SW480 (cell line): ENCODE measurements around the gene KIFC1.

Experiments
- DNase-seq: peaks from one replicate; pipeline ENCODE4 v3.0.0-alpha.2; 2016; ENCODE audit warnings: low spot score

KIFC1 gene

DNA sequence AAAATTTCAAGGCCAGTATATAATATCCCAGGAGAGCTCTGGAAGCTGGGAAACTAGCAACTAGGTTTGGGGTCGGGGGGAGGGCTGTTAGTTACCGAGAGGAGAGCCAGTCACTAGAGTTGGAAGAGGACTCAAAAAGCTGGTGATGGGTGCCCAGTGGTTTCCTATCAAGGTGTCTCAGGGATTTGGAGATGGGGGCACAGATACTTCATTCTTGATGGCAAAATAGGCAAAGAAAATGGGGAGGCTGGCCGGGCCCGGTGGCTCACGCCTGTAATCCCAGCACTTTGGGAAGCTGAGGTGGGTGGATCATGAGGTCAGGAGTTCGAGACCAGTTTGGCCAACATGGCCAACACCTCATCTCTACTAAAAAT lies 20.0 kb downstream of the KIFC1 start:
- DNase-seq: no peak

DNA sequence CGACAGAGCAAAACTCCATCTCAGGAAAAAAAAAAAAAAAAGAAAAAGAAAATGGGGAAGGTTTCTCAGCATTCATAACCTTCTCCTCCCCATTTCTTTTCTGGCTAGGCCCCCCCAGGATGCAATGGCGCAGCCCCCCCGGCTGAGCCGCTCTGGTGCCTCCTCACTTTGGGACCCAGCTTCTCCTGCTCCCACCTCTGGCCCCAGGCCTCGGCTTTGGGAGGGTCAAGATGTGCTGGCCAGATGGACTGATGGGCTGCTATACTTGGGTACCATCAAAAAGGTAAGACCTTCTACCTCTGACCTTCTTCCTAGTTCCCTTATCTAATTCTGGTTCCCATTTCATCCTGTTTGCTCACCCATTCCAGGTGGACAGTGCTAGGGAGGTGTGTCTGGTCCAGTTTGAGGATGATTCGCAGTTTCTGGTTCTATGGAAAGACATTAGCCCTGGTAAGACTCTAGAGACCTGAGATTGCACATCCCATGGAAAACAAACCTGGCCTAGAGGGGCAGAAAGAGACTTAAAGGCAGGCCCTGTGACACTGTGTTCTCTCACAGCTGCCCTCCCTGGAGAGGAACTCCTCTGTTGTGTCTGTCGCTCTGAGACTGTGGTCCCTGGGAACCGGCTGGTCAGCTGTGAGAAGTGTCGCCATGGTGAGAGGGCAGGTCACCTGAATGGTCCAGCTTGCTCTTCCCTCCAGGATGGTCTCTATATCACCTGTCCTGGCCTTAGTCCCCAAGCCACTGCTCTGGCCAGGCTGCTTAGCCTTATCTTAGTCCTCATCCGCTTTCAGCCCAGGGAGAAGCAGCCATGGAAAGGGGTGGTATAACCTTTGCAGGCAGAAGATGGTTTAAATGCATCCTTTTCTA lies 20.8 kb downstream of the KIFC1 start:
- no peak for DNase-seq

DNA sequence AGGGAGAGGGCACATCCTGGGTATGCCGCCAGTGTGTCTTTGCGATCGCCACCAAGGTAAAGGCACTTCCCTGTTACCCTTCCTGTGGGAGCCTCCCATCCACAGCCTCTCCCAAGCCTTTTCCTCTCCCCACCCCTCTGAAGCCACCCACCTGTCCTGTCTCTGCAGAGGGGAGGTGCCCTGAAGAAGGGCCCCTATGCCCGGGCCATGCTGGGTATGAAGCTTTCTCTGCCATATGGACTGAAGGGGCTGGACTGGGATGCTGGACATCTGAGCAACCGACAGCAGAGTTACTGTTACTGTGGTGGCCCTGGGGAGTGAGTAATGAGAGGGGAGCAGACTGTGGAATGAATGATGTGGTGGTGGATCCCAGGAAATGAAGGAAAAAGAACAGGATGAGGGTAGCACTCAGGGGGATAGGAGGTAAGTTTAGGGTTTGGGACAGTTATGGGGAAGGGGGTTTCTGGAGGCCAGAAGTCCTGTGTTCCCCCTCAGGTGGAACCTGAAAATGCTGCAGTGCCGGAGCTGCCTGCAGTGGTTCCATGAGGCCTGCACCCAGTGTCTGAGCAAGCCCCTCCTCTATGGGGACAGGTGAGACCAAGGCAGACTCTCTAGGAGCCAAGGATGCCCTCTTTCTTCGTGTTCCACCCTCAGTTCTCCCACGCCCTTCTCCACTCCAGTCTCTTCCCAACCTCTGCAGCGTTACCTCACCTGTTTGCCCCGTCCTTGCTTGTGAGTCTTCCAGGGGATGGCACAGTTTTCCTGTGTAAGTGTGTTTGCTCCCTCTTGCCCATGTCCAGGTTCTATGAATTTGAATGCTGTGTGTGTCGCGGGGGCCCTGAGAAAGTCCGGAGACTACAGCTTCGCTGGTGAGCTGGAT lies 21.9 kb downstream of the KIFC1 start:
- no peak for DNase-seq

DNA sequence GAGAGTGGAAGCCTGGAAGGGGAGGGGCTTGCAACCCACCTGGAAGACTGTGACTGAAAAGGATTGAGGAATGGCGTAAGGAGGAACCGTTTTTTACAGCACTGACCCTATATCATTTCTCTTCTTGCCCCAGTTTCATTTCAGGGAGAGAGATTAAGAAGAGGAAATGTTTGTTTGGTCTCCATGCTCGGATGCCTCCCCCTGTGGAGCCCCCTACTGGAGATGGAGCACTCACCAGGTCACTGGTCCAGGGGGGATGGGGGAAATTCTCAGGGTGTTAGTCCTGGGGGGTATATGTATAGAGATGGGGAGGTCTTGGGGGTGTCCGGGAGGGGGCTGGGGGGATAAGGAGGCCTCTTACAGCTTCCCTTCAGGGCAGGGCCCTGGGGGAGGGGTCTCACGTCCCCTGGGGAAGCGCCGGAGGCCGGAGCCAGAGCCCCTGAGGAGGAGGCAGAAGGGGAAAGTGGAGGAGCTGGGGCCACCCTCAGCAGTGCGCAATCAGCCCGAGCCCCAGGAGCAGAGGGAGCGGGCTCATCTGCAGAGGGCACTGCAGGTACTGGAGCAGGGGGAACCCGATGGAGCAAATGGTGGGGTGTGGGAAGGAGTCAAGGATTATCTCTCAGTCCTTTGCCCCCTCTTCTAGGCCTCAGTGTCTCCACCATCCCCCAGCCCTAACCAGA lies 23.1 kb downstream of the KIFC1 start:
- no peak for DNase-seq

DNA sequence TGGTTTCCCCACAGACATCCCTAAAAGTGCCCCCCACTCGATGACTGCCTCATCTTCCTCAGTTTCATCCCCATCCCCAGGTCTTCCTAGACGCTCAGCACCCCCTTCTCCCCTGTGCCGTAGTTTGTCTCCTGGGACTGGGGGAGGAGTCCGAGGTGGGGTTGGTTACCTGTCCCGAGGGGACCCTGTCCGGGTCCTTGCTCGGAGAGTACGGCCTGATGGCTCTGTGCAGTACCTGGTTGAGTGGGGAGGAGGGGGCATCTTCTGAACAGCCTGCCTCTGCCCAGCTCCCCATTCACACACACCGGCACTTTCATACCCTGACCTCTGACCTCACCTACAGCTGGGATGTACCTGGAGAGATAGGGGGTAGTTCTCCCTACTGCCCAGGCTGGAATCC lies 24.2 kb downstream of the KIFC1 start:
- DNase-seq: no peak

DNA sequence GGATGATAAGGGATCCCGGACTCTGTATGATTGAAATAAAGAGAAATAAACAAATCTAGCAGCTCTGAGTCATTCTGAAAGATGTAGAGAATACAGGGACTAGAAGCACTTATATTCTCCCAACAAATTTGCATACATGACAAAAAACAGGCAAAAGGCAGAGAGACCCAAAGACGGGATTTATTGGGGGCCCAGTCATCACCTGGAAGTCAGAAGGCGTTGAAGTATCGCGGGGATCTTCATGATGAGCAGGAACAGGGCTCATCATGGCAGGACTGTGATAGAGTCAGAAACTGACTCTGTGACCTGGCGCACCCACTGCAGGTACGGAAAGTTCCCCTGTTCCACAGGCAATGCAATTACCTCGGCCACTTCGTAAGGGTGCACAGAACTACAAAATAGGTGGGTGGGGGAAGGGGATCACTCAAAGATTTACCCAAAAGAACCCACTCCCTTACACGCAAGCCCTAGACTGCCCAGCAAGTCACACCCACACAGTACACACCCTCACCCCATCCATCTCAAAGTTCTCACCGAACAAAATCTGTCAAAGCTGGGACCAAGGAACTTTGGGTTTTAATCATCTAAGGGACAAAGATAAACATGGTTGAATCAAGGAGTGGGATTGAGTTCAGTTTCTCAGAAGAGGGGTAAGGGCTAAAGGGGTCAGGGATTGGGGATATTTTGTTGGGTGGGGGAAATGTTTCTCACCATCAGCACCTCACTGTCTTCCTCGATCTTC lies 24.9 kb downstream of the KIFC1 start:
- no peak for DNase-seq

DNA sequence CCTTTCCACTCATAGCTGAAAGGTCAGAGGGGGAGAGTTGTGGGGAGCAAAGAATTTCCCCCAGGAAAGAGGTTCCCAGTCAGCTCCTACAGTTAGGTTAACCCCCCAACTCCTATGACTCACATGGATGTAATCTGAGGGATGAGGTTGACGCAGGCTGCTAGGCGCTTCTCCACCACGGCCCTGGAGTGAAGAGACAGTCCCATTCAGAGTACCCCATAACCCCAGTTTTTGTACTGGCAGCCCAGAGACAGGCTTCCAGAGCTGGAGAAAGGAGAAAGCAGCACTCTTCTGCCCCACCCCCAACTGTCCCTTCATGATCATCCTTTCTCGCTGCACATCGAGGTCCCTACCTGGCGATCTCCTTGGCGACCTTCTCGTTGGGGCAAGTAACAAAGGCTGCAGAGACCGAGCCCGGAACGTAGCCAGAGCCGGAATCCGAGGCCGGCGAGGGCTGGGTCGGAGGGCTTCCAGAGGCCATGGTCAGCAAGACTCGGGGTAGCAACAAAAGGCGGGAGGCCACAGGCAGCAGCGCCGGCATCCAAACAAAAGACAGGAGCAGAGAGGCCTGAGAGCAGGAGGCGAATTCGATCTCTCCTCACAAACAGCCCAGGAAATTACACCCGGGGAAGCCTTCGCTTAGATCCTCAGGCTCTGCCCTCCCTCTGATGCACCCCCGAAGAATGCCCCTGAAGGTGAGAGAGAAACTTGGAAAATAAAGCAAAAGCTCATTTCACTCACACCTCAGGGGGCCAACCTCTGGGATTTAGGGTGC lies 25.7 kb downstream of the KIFC1 start:
- DNase-seq: peak; percentile 44

DNA sequence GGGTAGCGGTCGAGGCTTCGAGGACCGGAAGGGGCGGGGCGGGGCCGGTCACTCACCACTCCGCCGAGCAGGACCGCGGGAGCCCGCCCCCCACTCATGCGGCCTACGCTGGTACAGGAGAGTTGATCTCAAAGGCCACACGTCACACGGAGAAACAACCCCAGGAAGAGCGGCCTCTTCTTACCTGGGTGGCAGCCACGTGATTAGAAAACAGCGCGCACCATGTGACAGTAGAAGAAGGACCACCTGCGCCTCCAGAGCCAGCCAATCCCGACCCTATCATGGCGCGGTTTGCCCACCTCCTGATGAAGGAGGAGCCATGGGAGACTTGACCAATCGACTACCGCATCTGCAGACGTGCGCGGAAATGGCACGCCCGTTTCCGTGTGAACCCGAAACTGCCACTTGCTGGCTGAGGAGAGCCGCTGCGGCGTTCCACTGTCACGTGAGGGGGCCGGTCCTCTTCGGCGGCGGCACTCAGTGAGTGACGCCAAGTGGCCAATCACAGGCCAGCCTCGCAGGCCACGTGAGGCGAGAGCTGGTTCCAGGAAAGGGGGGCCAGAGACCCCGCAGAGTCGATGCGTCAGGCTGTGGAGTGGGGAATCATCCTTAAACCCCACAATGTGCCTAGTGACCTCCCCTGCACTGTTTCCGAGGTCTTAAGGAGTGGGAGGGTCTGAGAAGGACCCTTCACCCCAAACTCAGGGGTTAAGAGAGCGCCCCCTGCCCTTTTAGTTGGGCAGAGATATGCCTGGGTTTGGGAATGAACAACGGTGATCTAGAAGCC lies 26.5 kb downstream of the KIFC1 start, which contains the start of gene CUTA:
CUTA (minus strand) TSS at position 205 of the 787 bp plus-strand sequence; CDS start at position 98, 107 bp downstream.
- DNase-seq: peak; percentile 98

DNA sequence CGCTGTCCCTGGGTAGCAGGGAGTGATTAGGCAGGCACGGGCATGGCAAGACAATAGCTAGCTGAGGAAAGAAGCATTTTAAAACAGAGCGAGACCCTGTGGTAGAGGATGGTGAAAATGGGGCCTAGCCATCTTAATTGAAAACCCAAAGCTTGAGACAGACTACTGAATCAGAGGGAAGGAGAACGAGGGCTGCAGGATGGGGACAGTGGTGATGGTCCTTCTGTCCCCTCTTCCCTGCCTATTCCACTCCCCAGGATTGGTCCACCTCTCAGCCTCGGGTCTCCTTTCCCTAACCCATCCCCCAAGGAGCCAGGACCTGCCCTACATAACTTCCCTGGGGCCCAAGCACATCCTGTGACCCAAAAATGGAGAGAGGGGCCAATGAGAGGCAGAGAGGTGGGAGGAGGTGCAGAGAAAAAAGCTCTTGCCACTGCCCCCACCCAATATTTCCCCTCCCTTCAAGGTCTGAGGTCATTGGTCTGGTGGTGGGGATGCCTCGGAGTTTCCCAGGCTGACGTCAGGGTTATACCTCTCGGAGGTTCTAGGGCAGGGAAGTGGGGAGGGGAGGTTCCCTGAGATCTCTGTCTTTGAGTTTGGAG lies 27.2 kb downstream of the KIFC1 start:
- DNase-seq: no peak

DNA sequence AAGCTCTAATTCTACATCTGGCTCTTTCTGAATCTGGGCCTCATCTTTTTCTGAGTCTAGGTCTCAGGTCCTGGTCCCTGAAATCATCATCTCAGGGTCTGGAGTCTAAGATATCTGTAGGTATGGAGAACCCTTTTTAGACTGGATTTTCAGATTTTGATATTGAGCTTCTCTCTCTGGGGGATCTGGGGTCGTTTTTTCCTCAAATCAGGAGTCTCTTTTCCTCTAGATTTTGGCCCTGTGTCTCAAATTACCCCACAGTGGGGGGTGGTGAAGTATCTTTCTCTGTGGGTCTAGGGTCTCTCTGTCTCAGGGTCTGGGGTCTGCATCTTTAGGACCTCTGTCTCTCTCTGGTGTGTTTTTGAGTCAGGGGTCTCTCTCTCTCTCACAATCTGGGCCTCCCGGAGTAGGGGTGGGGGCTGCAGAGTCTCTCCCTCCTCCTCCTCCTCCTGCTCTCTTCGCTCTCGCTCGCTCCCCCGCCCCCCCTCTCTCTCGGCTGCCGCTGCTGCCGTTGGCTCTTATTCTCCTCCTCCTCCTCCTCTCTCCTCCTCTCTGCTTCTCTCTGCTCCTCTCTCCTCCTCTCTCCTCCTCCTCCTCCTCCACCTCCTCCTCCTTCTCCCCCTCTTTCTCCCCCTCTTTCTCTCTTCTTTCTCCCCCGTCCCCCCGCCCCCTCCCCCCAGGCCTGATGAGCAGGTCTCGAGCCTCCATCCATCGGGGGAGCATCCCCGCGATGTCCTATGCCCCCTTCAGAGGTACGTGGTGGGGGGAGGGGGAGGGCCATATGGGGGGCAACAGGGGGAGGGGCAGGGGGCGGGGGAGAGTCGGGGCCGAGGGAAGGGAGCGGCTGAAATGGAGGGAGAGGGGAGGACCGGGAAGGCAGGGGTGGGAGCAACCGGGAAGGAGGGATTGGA lies 28.2 kb downstream of the KIFC1 start, which contains the start of gene SYNGAP1:
SYNGAP1 (plus strand) TSS at position 486 of the 911 bp plus-strand sequence; CDS start at position 686, 200 bp downstream.
- no peak for DNase-seq

DNA sequence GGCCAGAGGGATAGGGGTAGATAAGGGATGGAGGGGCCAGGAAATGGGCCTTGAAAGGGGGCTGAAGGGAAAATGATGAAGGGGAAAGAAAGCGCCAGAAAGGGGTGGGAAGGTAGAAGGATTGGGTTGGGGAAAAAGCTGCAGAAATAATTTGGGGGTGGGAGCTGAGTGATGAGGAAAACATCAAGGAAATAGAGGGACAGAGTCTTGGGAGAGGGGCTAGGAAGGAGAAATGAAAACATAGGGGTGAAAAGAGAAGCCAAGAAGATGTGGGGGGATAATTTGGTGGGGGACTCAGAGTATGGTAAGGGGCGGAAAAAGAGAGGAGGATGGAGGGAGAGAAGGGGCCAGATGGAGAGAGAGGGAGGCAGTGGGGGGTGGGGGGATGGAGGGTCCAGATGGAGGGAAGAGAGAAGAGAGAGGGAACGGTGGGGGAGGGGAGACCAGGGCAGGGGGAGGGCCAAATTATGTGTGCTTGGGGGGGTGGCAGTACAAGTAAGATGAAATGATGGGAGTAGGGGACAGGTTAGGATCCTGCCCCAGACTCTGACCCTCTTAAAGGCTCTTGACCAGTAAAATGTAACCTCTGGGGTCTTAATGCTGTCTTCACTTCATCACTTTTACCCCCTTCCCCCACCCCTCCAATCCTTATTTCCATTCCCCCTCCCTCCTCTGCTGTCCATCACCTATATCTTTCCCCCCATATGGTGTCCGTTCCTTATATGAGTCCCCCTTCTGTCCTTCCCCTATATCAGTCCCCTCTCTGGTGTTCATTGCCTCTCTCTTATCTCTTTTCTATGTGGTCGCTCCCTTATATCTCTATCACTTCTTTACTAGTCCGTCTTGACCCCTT lies 29.1 kb downstream of the KIFC1 start:
- DNase-seq: no peak

DNA sequence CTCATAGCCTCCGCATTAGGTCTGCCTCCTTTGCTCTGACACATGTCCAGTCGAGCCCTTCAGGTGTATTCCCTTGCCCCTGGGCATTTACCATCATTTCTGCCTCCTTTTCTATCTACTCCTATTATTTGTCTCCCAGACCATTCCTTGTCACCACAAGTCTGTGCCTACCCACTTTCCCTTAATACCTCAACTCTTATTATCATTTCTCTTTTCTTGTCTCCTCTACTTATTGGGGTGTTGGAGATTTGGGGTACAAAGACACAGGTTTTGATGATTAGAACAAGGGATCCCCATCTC lies 29.7 kb downstream of the KIFC1 start:
- DNase-seq: no peak

DNA sequence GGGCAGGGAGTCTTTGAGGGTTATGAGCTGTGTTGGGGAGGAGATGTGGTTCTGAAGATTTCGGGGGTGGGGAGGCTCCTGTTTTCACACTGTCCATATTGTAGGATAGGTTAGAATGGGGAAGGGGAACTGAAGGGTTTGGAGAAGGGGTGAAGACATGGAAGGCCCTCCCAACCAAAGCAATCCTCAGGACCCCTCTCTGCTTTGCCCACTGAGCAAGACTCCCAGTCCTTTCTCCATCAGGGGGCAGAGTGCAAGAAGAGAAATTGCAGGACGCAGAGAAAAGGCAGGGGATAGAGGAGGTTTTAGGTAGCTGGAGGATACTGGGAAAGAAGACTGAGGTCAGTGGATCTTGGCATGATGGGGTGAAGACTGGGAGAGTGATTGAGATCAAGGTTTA lies 32.2 kb downstream of the KIFC1 start:
- no peak for DNase-seq

DNA sequence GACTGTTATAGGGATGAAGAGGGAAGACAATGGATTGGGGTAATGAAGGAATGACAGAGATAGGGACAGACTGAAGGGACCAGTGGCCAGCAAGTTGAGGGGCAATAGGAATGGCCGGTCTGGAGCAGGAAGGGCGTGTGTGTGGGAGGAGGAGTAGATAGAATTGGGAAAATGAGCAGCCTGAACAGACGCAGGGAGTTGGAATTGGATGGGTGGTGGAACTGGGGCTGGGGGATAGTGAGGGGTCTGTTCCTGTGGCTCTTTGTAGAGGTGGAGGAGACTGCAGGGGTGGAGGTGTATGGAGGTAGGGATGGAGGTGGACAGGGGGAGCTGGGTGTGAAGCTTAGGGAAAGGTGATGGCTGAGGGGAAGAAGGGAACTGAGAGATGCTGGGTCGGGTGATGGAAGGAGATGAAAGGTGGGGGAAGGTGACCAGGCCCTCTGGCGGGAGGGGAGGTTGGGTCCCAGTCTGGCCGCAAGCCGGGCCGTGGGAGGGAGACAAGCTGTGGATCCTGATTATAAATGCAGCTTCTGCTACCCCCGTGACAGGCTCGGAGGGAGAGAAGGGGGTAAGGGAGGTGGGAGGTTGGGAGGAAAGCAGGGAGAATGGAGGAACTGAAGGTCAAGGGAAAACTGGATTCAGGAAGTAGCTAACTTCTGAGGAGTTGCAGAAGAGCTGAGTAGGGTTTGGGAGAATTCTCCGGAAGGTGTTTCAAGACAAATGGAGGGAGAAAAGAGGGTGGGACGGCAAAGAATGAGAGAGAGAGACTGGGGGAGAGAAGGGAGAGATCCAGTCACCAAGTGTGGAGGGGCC lies 33.4 kb downstream of the KIFC1 start:
- DNase-seq: no peak

DNA sequence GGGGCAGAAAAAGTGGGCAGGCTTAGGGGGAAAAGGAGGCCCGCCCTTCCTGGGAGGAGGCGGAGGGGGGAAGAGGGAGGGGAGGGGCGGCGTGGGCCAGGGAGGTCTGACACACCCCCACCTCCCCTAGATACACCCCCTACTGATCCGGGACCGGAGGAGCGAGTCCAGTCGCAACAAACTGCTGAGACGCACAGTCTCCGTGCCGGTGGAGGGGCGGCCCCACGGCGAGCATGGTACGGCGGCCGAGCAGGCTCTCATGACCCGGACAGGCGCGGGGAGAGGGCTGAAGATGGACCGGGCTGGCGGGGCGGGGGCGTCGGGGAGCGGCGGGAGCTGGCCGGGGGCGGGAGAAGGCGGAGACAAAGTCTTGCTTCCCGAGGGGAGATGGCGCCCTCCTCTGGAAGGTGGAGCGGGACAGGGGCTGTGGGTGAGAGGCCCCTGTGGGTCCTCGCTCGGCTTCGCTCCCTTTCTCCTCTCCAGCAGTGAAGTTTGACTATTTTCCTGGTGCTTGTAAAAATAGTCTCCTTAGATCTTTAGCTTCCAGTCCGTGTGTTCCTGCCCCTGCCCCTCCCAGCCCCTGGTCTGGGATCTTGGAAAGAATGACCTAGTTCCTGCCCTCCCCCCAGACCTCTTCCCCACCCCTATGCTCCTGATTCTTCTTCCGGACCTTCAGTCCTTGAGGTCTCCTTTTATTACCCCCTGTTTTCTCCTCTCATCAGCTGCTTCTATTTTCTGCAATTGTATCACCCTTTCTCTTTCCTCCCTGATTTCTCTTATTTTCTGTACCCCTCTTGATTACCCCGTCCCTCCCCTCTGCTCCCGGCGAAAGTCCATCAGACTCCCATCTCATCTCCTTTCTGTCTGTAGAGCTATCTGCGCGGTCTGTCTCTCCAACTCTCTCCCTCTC lies 34.3 kb downstream of the KIFC1 start:
- peak; percentile 76 for DNase-seq
